Skin epidermis (tissue), 12 donors: ENCODE data around the gene TNNT2.

Source experiments
- H3K27ac ChIP-seq, 21 experiments: fragments of 200-600 bp; sonication (generic) in 11 of 21; one replicate each; pipeline ENCODE4 v1.5.0; 2020; ENCODE audit warnings: mild to moderate bottlenecking in 3 of 21, inconsistent platforms in 2 of 21, moderate library complexity in 2 of 21
- H3K4me3 ChIP-seq, 7 experiments: fragments of 200-600 bp; sonication (generic) in 2 of 7; one replicate each; pipeline ENCODE4 v1.5.0; 2020; ENCODE audit warnings: inconsistent platforms in 2 of 7, mild to moderate bottlenecking in 2 of 7, moderate library complexity in 1 of 7

TNNT2 gene

DNA sequence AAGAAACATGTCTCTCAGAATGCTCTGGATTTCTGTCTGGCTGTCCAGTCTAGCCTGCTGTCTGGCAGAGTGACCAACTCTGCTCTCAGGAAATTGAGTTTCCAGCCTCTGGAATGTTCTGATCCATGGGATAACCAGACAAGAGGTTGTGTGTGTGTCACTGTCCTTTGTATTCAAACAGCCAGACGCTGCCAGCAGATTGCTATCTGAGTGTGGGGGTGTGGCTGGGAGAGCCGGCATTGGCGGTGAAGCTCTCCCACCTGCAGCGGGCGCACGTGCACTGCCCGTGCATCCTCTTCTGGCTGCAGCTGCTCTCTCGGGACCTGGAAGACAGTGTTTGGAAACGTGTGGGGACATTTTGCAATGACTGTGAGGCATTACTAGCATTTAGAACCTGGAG lies 68.1 kb downstream of the TNNT2 start:
- H3K27ac ChIP-seq: peak overlapping the region in 20 of 21 experiments; percentile 66 to 92 (median 85)
- no peak overlapping the region for H3K4me3 ChIP-seq
